Stomach smooth muscle (tissue), 2 donors: ENCODE measurements around the gene RSPH1.

ENCODE experiments used
- H3K27ac ChIP-seq: one replicate; pipeline ENCODE4 v1.7.0; 2013; ENCODE audit warnings: mild to moderate bottlenecking, low read length, inconsistent platforms
- H3K27me3 ChIP-seq, 2 donors: one replicate each; pipeline ENCODE4 v1.7.0; 2013; ENCODE audit warnings: low read length in 2 of 2; ENCODE audit not compliant: insufficient read depth in 2 of 2, control insufficient read depth in 1 of 2
- H3K36me3 ChIP-seq, 2 donors: one replicate each; pipeline ENCODE4 v1.7.0; 2013; ENCODE audit warnings: low read length in 2 of 2; ENCODE audit not compliant: control insufficient read depth in 2 of 2, insufficient read depth in 2 of 2
- H3K4me1 ChIP-seq: one replicate; pipeline ENCODE4 v1.7.0; 2013; ENCODE audit warnings: low read length; ENCODE audit not compliant: control insufficient read depth, insufficient read depth
- H3K4me3 ChIP-seq, 2 donors: one replicate each; pipeline ENCODE4 v1.7.0; 2013; ENCODE audit warnings: low read length in 2 of 2
- H3K9ac ChIP-seq, 2 donors: one replicate each; pipeline ENCODE4 v1.7.0; 2013; ENCODE audit warnings: low read length in 2 of 2, mild to moderate bottlenecking in 1 of 2
- H3K9me3 ChIP-seq, 2 donors: one replicate each; pipeline ENCODE4 v1.7.0; 2013; ENCODE audit warnings: low read length in 2 of 2; ENCODE audit not compliant: control insufficient read depth in 2 of 2
- donor health status: healthy.
- donor health status: Pancreatic carcinoma.

RSPH1 gene

DNA sequence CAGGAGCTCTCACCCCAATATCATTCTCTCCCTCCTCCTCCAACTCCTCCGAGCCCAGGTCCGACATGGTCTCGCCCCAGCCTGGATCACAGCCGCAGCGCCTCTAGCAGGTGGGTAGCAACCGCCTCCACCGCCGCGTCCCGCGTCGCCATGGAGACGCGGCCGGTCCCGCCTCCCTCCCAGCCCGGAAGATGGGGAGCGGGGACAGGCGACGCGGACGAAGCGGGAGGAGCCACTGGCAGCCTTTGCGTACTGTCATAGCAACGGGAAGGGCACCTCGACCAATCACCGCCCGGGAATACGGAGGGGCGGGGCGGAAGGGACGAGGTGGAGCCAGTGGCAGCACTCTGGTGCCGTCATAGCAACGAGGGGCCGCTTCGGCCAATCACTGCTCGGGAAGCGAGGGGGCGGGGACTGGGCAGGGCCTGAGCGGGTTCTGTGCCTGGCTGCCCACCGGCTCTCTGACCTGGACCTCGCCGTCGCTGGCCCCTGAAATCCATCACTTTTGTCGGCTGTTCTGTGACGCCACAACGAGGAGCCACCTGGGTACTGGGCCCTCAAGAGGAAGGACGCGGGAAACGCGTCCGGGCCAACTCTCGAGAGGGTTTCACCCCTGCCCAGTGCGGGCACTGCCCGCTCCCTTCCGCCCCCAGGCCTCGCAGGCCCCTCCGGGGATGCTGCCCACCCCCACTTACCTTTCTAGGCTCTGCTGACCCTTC, at the start of gene RSPH1:
Gene RSPH1, minus strand, starts transcription at position 105 of the 719 bp plus-strand sequence. Its CDS starts 38 bp downstream, at position 67.
- H3K9ac ChIP-seq, result peak within 1 kb of the TSS; percentile 95
- no peaks in the 10 kb centered on the region for H3K9me3 ChIP-seq
- H3K27ac ChIP-seq, result peak within 1 kb of the TSS; percentile 71
- H3K36me3 ChIP-seq, result no peaks in the 10 kb centered on the region
- H3K4me3 ChIP-seq, result peak within 1 kb of the TSS; percentile 85 to 86
- H3K27me3 ChIP-seq, result no peaks in the 10 kb centered on the region
- H3K4me1 ChIP-seq, result peaks cover 14% of the 10 kb centered on the region

- Histone ChIP-seq H3K9ac (no peak overlapping the region), H3K27me3 (no peaks in the 10 kb centered on the region), H3K4me3 (no peak overlapping the region), H3K9me3 (no peaks in the 10 kb centered on the region), H3K36me3 (peaks cover 9 to 31% of the 10 kb centered on the region in 2 donors), H3K27ac (no peak overlapping the region), H3K4me1 (no peaks in the 10 kb centered on the region)
These were observed 49.7 kb upstream of the RSPH1 start for GRCh38 chr21:42545745-42546144.

DNA sequence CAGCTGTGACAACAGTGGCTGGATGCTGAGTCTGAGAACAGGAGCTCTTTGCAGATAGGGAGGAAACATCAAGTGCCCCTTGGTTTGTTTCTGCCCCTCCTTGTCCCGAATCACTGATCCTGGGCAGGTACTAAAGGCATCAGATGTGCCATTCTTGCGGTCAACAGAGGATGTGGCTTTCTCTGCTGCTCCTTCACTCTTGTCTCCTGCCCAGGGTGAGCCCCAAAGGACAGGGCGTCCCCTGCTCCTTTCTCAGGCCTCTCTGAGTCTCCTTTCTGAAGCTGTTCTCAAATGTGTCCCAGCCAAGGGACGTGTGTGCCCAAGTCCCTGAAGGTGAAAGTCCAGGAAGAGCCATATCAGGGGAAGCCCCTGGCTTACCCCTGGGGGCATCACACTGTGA, 49.3 kb upstream of the RSPH1 start:
- Histone ChIP-seq H3K9me3 (no peaks in the 10 kb centered on the region), H3K4me1 (no peaks in the 10 kb centered on the region), H3K9ac (no peak overlapping the region), H3K27ac (no peak overlapping the region), H3K4me3 (no peak overlapping the region), H3K36me3 (peaks cover 9 to 31% of the 10 kb centered on the region in 2 donors), H3K27me3 (no peaks in the 10 kb centered on the region)

- no peak overlapping the region for H3K9ac ChIP-seq
- H3K4me1 ChIP-seq, result no peaks in the 10 kb centered on the region
- no peaks in the 10 kb centered on the region for H3K9me3 ChIP-seq
- H3K36me3 ChIP-seq, result peaks cover 11 to 31% of the 10 kb centered on the region in 2 donors
- H3K27ac ChIP-seq, result no peak overlapping the region
- no peak overlapping the region for H3K4me3 ChIP-seq
- H3K27me3 ChIP-seq, result no peaks in the 10 kb centered on the region
These were observed 48.5 kb upstream of the RSPH1 start for GRCh38 chr21:42544544-42544943.

DNA sequence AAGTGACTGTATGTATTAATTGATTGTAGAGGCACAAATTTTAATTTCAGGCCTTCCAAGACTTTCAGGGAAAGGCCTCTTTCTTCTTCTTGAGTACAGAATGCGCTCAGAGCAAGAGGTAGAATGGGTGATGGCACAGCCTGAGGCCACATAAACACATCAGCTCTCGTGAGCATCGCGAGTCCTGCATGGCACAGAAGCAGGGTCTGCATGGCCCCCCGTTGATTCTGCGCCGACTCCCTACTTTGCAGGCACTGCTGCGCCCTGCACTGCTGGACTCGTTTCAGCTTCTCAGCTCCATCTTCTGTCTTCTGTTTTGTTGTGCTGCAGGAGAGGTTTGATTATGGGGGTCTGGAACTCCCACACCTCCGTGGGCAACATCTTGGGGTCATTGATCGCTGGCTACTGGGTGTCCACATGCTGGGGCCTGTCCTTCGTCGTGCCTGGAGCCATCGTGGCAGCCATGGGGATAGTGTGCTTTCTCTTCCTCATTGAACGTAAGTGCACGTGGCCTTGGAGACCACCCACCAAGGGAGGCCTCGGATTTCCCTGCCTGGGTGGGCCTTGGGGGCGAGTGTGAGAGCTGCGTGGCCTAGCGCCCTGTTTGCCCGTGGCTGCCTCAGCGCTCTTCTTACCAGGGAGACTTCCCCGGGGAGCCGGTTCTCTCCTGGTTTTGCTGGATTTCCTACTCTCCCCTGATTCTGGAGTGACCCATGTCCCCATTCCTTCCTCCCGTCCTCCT, 47.3 kb upstream of the RSPH1 start:
- H3K9me3 ChIP-seq, result no peaks in the 10 kb centered on the region
- H3K27me3 ChIP-seq, result no peaks in the 10 kb centered on the region
- no peak overlapping the region for H3K9ac ChIP-seq
- H3K36me3 ChIP-seq, result peaks cover 11 to 32% of the 10 kb centered on the region in 2 donors
- H3K4me1 ChIP-seq, result no peaks in the 10 kb centered on the region
- H3K4me3 ChIP-seq, result no peak overlapping the region
- no peak overlapping the region for H3K27ac ChIP-seq

DNA sequence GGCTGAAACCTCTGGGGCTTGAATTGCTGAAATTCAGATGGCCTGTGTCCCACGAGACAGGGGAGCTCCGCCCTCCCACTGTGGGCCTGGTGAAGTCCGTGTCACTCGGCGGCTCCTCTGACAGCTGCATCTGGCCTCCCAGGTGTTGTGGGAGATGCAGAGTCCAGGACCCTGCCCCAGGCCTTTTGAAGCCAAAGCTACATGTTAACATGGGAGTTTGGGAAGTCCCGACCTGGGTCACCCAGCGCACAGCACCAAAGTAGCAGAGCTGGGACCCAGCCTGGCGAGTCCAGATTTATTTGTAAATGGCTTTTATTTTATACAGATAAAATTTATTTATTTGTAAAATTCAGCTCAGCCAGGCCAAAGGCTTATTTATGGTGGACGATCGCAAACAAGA, 46.6 kb upstream of the RSPH1 start:
- Histone ChIP-seq H3K9me3 (no peaks in the 10 kb centered on the region), H3K27me3 (no peaks in the 10 kb centered on the region), H3K36me3 (peaks cover 11 to 27% of the 10 kb centered on the region in 2 donors)

GRCh38 chr21:42542196-42542595, 46.2 kb upstream of the RSPH1 start:
- Histone ChIP-seq H3K9ac (no peak overlapping the region), H3K27ac (no peak overlapping the region), H3K4me1 (peaks cover 2% of the 10 kb centered on the region), H3K36me3 (peaks cover 11 to 26% of the 10 kb centered on the region in 2 donors), H3K4me3 (no peak overlapping the region), H3K27me3 (no peaks in the 10 kb centered on the region), H3K9me3 (no peaks in the 10 kb centered on the region)

More for the DNA sequence above, 46.6 kb upstream of the RSPH1 start:
- no peak overlapping the region for H3K9ac ChIP-seq
- no peak overlapping the region for H3K4me3 ChIP-seq
- no peak overlapping the region for H3K27ac ChIP-seq
- no peaks in the 10 kb centered on the region for H3K4me1 ChIP-seq

- H3K4me3 ChIP-seq, result no peak overlapping the region
- peaks cover 5% of the 10 kb centered on the region for H3K4me1 ChIP-seq
- peaks cover 11 to 22% of the 10 kb centered on the region in 2 donors for H3K36me3 ChIP-seq
- no peak overlapping the region for H3K27ac ChIP-seq
- no peak overlapping the region for H3K9ac ChIP-seq
- H3K9me3 ChIP-seq, result no peaks in the 10 kb centered on the region
- no peaks in the 10 kb centered on the region for H3K27me3 ChIP-seq
These were observed 45.6 kb upstream of the RSPH1 start for GRCh38 chr21:42541618-42542017.

DNA sequence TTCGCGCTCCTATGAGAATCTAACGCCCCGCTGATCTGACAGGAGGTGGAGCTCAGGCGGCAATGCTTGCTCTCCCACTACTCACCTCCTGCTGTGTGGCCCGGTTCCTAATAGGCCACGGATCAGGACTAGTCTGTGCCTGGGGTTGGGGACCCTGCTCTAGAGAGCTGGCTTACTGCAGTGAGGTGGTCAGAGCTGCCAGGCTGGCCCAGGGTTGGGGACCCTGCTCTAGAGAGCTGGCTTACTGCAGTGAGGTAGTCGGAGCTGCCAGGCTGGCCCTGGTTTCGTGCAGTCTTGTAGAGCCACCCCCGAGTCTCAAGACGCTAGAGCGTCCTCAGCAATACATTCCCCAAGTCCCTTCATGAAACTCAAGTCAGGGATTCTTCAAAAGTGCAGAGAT, 45.1 kb upstream of the RSPH1 start:
- Histone ChIP-seq H3K36me3 (peaks cover 8 to 22% of the 10 kb centered on the region in 2 donors), H3K27me3 (no peaks in the 10 kb centered on the region), H3K4me1 (peaks cover 5% of the 10 kb centered on the region), H3K9me3 (no peaks in the 10 kb centered on the region), H3K27ac (no peak overlapping the region), H3K4me3 (no peak overlapping the region), H3K9ac (no peak overlapping the region)

DNA sequence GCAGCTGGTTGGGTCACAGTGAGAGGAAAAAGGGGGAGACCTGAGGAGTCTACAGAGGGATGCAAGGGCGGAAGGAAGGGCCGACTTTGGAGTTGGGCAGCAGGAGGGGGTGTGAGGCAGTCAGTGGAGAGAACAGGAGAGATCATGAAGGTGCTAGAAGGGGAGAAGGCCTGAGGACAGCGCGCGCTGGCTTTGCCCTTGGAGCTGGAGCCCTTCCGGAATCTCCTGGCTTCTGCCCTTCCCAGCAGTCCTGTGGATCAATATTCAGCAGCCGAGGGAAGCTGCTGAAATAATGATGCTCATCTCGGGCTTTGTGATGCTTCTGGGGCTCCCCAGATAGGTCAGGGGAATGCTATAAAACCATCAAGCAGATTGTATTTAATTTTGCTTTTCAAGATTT, 44.4 kb upstream of the RSPH1 start:
- Histone ChIP-seq H3K4me1 (peaks cover 5% of the 10 kb centered on the region), H3K27me3 (no peaks in the 10 kb centered on the region), H3K9ac (no peak overlapping the region), H3K9me3 (no peaks in the 10 kb centered on the region), H3K36me3 (peaks cover 8 to 17% of the 10 kb centered on the region in 2 donors), H3K27ac (no peak overlapping the region), H3K4me3 (no peak overlapping the region)

GRCh38 chr21:42539931-42540343, 43.9 kb upstream of the RSPH1 start:
- H3K4me1 ChIP-seq, result peaks cover 5% of the 10 kb centered on the region
- peaks cover 8 to 18% of the 10 kb centered on the region in 2 donors for H3K36me3 ChIP-seq
- H3K9me3 ChIP-seq, result no peaks in the 10 kb centered on the region
- no peak overlapping the region for H3K9ac ChIP-seq
- H3K27ac ChIP-seq, result no peak overlapping the region
- no peak overlapping the region for H3K4me3 ChIP-seq
- H3K27me3 ChIP-seq, result no peaks in the 10 kb centered on the region
